ENCODE measurements around the gene PTRH1.

DNA sequence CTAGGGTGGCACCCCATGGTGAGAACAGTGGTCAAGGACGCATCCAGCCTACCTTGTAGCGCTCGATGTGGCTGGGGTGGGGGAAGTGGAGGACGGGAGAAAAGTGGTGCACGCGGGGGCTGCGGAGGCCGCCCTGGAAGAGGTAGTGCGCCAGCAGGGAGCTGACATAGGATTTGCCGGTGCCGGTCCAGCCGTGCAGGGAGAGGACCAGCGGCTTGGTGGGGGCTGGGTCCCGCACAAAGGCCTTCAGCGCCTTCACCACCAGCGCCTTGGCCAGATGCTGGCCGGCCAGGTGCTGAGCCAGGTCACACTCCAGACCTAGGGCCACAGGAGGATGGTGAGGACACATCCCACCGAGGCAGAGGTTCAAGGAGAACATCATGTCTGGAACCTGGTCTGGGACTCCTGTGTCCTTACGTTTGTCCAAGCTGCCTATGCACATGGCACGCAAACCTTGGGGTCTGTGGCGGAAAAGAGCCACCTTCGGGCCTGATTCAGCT is 18.8 kb upstream of the PTRH1 start:
- TF ChIP-seq CTCF (IDR thresholded peaks at IDR 0.05; ENCODE audit: low read depth, low read length, poor library complexity, severe bottlenecking), result no peak
- TF ChIP-seq EZH2phosphoT487 (IDR thresholded peaks at IDR 0.05; ENCODE audit: borderline replicate concordance, low read length), result no peak

All from DOHH2 (cell line).